OCI-LY7 (cell line): ENCODE data around the gene SCN1B. TPM values are rescaled to one million over a fixed set of nuclear protein-coding genes. Genes with fewer than 3 reads are reported as not detected.
"Not testable (repeated sequence)": the region's sequence is repeated elsewhere in the genome, so short reads cannot be mapped to it uniquely, and the experiment has no call there.

Experiments used
- BruUV-seq: library from RNA; stranded (reverse); fragments of 400-500 nt; replicated peaks from 2 replicates; lab custom pipeline; 2021; lab: Mats Ljungman, UMichigan
- CTCF ChIA-PET: fragments of 300-600 bp; sonication (Branson Sonifier 250); formaldehyde crosslinking; loops from one replicate; lab custom pipeline; 2022; ENCODE audit warnings: antibody characterized with exemption; ENCODE audit not compliant: unreplicated experiment; lab: Charles Lee
- POLR2A ChIA-PET: fragments of 300-600 bp; sonication (Branson Sonifier 250); formaldehyde crosslinking; loops from one replicate; lab custom pipeline; 2022; ENCODE audit warnings: antibody characterized with exemption; lab: Charles Lee
- DNase-seq: peaks from one replicate; pipeline ENCODE4 v3.0.0-alpha.2; 2015; ENCODE audit warnings: low spot score
- H2AFZ ChIP-seq: fragments of 200-600 bp; sonication (generic), shearing (Covaris generic); 2 replicates; pipeline ENCODE4 v1.6.1; 2014; ENCODE audit warnings: mild to moderate bottlenecking, antibody characterized with exemption, low read length, moderate library complexity
- H3K27ac ChIP-seq: fragments of 200-600 bp; sonication (generic); 2 replicates; pipeline ENCODE4 v1.5.1; 2014; ENCODE audit warnings: mixed run types, low read depth, mild to moderate bottlenecking, moderate library complexity, low read length, inconsistent platforms; ENCODE audit not compliant: poor library complexity, severe bottlenecking
- H3K36me3 ChIP-seq: fragments of 200-600 bp; sonication (generic); 2 replicates; pipeline ENCODE4 v1.6.1; 2014; ENCODE audit warnings: mild to moderate bottlenecking, antibody characterized with exemption, low read length, moderate library complexity, mixed read lengths; ENCODE audit not compliant: insufficient read depth
- H3K4me1 ChIP-seq: fragments of 200-600 bp; sonication (generic); 2 replicates; pipeline ENCODE4 v1.5.1; 2014; ENCODE audit warnings: mild to moderate bottlenecking, low read length; ENCODE audit not compliant: insufficient read depth, poor library complexity, severe bottlenecking
- H3K4me2 ChIP-seq: fragments of 200-600 bp; sonication (generic); 2 replicates; pipeline ENCODE4 v1.6.1; 2014; ENCODE audit warnings: mild to moderate bottlenecking, low read length
- H3K4me3 ChIP-seq: fragments of 200-600 bp; sonication (generic); 2 replicates; pipeline ENCODE4 v1.5.1; 2014; ENCODE audit warnings: mild to moderate bottlenecking, low read depth, low read length; ENCODE audit not compliant: poor library complexity, severe bottlenecking
- H3K79me2 ChIP-seq: fragments of 200-600 bp; sonication (generic); 2 replicates; pipeline ENCODE4 v1.6.1; 2016; ENCODE audit warnings: low read depth, mild to moderate bottlenecking, low read length, moderate library complexity, mixed read lengths; ENCODE audit not compliant: insufficient read depth
- H3K9me2 ChIP-seq: fragments of 200-600 bp; sonication (generic); 2 replicates; pipeline ENCODE4 v1.6.1; 2016; ENCODE audit warnings: mild to moderate bottlenecking, low read length, mixed read lengths; ENCODE audit not compliant: insufficient read depth
- H3K9me3 ChIP-seq: fragments of 200-600 bp; sonication (generic); 2 replicates; pipeline ENCODE4 v1.6.1; 2014; ENCODE audit warnings: mild to moderate bottlenecking, mixed run types, low read length, mixed read lengths
- H4K20me1 ChIP-seq: fragments of 200-600 bp; sonication (generic); 2 replicates; pipeline ENCODE4 v1.6.1; 2014; ENCODE audit warnings: mild to moderate bottlenecking, antibody characterized with exemption, low read length, moderate library complexity, mixed read lengths; ENCODE audit not compliant: insufficient read depth
- EZH2phosphoT487 ChIP-seq: fragments of 200-600 bp; sonication (generic); IDR thresholded peaks from 2 replicates; pipeline ENCODE4 v1.6.1; 2018; ENCODE audit warnings: low read depth, borderline replicate concordance, mild to moderate bottlenecking, mixed run types, antibody characterized with exemption, low read length, moderate library complexity, mixed read lengths
- intact Hi-C: fragments of 100-400 bp; cut with micrococcal nuclease; formaldehyde crosslinking; loops from one replicate; pipeline ENCODE4 v1.10.0; 2022; ENCODE audit not compliant: unreplicated experiment
- total RNA-seq, 2 experiments: library from RNA; depleted of rRNA in 1 of 2; stranded (reverse); fragments of >200 nt in 1 of 2; shearing (Covaris generic) in 1 of 2; gene quantifications; 2 replicates each; pipeline ENCODE4 v1.2.3, GENCODE V29; 2014 to 2022
- TF ChIP-seq, protein P1 (sequence below): fragments of 200-600 bp; sonication (generic); conservative IDR thresholded peaks from 2 replicates; pipeline ENCODE4 v1.5.1; 2014; ENCODE audit warnings: mild to moderate bottlenecking, antibody characterized with exemption, low read length, moderate library complexity, mixed read lengths

SCN1B gene
- total RNA-seq, 2 experiments from 2014 or later, result 0.41 to 3.1 TPM

DNA sequence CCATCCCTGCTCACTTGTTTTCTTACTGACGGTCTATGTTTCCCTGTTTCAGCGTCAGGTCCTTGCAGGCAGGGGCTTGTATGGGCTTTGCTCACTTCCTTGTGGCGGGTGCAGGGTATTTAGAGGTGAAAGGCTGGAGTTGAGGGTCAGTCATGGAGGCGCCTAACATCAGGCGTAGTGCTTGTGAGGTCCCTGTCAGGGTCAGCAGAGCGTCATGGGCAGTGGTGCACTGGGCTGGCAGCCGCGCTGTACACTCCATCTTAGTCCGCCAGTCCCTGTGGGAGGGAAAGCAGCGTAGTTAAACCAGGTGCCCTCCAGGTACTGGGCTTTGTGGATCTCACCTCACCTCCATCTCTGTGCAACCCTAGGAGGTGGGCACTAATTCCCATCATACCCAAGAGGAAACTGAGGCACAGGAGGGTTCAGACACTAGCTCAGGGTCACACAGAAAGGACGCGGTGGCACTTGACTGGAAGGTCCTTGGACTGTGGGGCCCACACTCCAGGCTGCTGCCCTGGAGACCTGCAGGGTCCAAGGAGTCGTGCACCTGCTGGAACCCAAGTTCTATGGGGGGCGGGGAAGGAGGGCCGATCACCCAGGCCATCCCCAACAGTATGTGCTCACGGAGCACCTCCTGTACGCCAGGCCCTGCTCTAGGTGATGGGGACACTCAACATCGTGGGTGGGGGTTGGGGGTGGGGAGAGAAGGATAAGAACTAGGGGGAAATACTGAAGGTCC lies 25.6 kb upstream of the SCN1B start:
- Histone ChIP-seq H2AFZ (no peak overlapping the region), H3K4me3 (no peak overlapping the region), H3K4me2 (no peak overlapping the region), H3K79me2 (peaks cover 66% of the 10 kb centered on the region), H4K20me1 (peaks cover 10% of the 10 kb centered on the region; the same call in 1 of the 2 replicates), H3K9me3 (no peaks in the 10 kb centered on the region), H3K27ac (no peak overlapping the region), H3K36me3 (peaks cover 80% of the 10 kb centered on the region), H3K4me1 (peaks cover 31% of the 10 kb centered on the region), H3K9me2 (no peaks in the 10 kb centered on the region)
- ChIA-PET POLR2A (no interaction called here), CTCF (no interaction called here)
- no TSS peak for BruUV-seq
- no peak for DNase-seq
- intact Hi-C loops, result no loop called here
- TF ChIP-seq, protein P1, sequence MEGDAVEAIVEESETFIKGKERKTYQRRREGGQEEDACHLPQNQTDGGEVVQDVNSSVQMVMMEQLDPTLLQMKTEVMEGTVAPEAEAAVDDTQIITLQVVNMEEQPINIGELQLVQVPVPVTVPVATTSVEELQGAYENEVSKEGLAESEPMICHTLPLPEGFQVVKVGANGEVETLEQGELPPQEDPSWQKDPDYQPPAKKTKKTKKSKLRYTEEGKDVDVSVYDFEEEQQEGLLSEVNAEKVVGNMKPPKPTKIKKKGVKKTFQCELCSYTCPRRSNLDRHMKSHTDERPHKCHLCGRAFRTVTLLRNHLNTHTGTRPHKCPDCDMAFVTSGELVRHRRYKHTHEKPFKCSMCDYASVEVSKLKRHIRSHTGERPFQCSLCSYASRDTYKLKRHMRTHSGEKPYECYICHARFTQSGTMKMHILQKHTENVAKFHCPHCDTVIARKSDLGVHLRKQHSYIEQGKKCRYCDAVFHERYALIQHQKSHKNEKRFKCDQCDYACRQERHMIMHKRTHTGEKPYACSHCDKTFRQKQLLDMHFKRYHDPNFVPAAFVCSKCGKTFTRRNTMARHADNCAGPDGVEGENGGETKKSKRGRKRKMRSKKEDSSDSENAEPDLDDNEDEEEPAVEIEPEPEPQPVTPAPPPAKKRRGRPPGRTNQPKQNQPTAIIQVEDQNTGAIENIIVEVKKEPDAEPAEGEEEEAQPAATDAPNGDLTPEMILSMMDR, result no peak
- TF ChIP-seq EZH2phosphoT487, result no peak

DNA sequence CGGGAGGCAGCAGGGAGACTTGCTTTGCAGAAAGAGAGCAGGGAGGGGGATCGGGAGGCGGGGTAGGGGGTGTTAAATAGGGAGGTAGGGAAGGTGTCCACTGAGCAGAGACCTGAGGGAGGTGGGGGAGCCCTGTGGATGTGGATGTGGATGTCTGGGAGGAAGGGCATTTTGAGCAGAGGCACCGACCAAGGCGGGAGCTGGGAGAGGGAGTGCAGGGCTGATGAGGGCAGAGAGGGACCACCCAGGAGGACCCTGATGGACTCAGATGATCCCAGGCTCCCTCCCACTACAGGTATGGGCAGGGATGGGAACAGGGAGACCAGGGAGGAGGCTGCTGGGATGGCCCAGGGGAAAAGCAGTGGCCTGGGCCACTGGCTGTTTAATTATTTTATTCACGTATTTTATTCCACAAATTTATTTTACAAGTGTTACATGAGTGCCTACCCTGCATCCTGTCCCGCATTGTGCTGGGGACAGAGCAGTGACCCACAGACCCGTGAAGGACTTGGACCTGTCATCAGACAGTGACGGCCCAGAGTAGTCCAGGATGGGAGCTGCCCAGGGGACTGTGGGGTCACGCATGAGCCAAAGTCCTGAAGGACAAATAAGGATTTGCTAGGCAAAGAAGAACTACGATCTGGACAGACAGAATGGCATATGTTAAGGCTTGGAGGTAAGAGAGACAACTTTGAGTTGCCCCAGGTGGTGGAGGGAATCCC lies 24.9 kb upstream of the SCN1B start:
- H3K4me3 ChIP-seq, result no peak overlapping the region
- no peak overlapping the region for H3K27ac ChIP-seq
- peaks cover 28% of the 10 kb centered on the region for H3K4me1 ChIP-seq
- DNase-seq, result no peak
- H3K4me2 ChIP-seq, result no peak overlapping the region
- peaks cover 10% of the 10 kb centered on the region; the same call in 1 of the 2 replicates for H4K20me1 ChIP-seq
- peaks cover 87% of the 10 kb centered on the region for H3K36me3 ChIP-seq
- no peaks in the 10 kb centered on the region for H3K9me3 ChIP-seq
- ChIA-PET CTCF (no interaction called here), POLR2A (no interaction called here)
- H3K79me2 ChIP-seq, result peaks cover 62% of the 10 kb centered on the region
- no peaks in the 10 kb centered on the region for H3K9me2 ChIP-seq
- TF ChIP-seq EZH2phosphoT487, result no peak
- TF ChIP-seq, protein P1, result no peak
- H2AFZ ChIP-seq, result no peak overlapping the region
- intact Hi-C loops, result no loop called here
- no TSS peak for BruUV-seq

DNA sequence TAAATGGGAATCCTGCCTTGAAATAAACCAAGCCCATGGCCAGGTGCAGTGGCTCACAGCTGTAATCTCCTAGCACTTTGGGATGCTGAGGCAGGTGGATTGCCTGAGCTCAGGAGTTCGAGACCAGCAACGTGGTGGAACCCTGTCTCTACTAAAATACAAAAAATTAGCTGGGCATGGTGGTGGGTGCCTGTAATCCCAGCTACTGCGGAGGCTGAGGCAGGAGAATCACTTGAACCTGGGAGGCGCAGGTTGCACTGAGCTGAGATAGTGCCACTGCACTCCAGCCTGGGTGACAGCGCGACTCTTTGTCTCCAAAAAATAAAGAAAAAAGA lies 24.3 kb upstream of the SCN1B start:
- H4K20me1 ChIP-seq, H3K27ac ChIP-seq, DNase-seq, H3K9me2 ChIP-seq, intact Hi-C loops, H3K4me3 ChIP-seq, H2AFZ ChIP-seq, BruUV-seq, POLR2A ChIA-PET, H3K4me2 ChIP-seq, H3K9me3 ChIP-seq, CTCF ChIA-PET: not testable (repeated sequence)
- H3K79me2 ChIP-seq, result peaks cover 57% of the 10 kb centered on the region
- H3K36me3 ChIP-seq, result peaks cover 92% of the 10 kb centered on the region
- H3K4me1 ChIP-seq, result peaks cover 28% of the 10 kb centered on the region
